K562 (cell line): ENCODE measurements around the gene PRR36. TPM values are rescaled to one million over a fixed set of nuclear protein-coding genes. Genes with fewer than 3 reads are reported as not detected.

Source experiments
- FOXM1 ChIP-seq, 2 experiments: fragments of 450-650 bp in 1 of 2; sonication (generic) in 1 of 2; formaldehyde crosslinking in 1 of 2; IDR thresholded peaks; 2 replicates each; pipeline versions ENCODE4 v1.6.1 to v1.9.0; 2017 to 2022; ENCODE audit warnings: low read depth in 2 of 2, mild to moderate bottlenecking in 2 of 2, missing genetic modification reagents in 1 of 2, moderate library complexity in 1 of 2
- GATA2 ChIP-seq: sonication (generic); formaldehyde crosslinking; IDR thresholded peaks from 2 replicates; pipeline ENCODE4 v1.4.0; 2020; ENCODE audit warnings: mild to moderate bottlenecking, missing genetic modification reagents
- NCOA4 ChIP-seq: fragments of 450-650 bp; IDR thresholded peaks from 2 replicates; pipeline ENCODE4 v1.6.1; 2018; ENCODE audit warnings: mild to moderate bottlenecking; ENCODE audit not compliant: partially characterized antibody
- NR2F6 ChIP-seq: fragments of 450-650 bp; formaldehyde crosslinking; IDR thresholded peaks from 2 replicates; pipeline ENCODE4 v1.4.0; 2020; ENCODE audit warnings: mild to moderate bottlenecking
- SUPT5H ChIP-seq: fragments of 450-650 bp; IDR thresholded peaks from 2 replicates; pipeline ENCODE4 v1.6.1; 2016
- TBP ChIP-seq: optimal IDR thresholded peaks from 2 replicates; pipeline ENCODE3; 2011; ENCODE audit warnings: low read depth, low read length, improper control_type of control experiment
- TCF3 ChIP-seq: sonication (generic); formaldehyde crosslinking; IDR thresholded peaks from 2 replicates; pipeline ENCODE4 v1.4.0; 2020; ENCODE audit warnings: mild to moderate bottlenecking, missing genetic modification reagents
- U2AF2 ChIP-seq: fragments of 200-400 bp; formaldehyde crosslinking; optimal IDR thresholded peaks from 2 replicates; pipeline ENCODE3; 2017; ENCODE audit warnings: low read depth, mild to moderate bottlenecking, low read length
- ZNF134 ChIP-seq: fragments of 250-450 bp; sonication (Bioruptor Pico); conservative IDR thresholded peaks from 2 replicates; pipeline ENCODE4 v1.4.0; 2020
- ZNF24 ChIP-seq: fragments of 450-650 bp; IDR thresholded peaks from 2 replicates; pipeline ENCODE4 v1.6.1; 2016
- ZNF57 ChIP-seq: fragments of 450-650 bp; formaldehyde crosslinking; IDR thresholded peaks from 2 replicates; pipeline ENCODE4 v1.4.0; 2020; ENCODE audit warnings: mild to moderate bottlenecking, moderate library complexity
- ZNF695 ChIP-seq: fragments of 450-650 bp; formaldehyde crosslinking; IDR thresholded peaks from 2 replicates; pipeline ENCODE4 v1.4.0; 2020; ENCODE audit warnings: mild to moderate bottlenecking, moderate library complexity
- ZNF766 ChIP-seq: fragments of 200-800 bp; sonication (Bioruptor generic); conservative IDR thresholded peaks from 2 replicates; pipeline ENCODE4 v1.6.1; 2016; ENCODE audit warnings: missing genetic modification characterization, missing compliant biosample characterization
- polyA plus RNA-seq, 8 experiments: library from polyadenylated mRNA; depleted of rRNA in 4 of 8; stranded (reverse) in 5 of 8; unstranded in 3 of 8; fragments of >200 nt; fragmentation: Nextera tagmentation in 2 of 8; fragmentation: Illumina TruSeq in 1 of 8; extraction: Ambion mirVana in 2 of 8; extraction: Trizol in 1 of 8; gene quantifications; 2 replicates each; pipeline versions ENCODE4 v1.2.1 to v1.2.3, GENCODE V29; 2011 to 2014; ENCODE audit warnings: inconsistent platforms in 1 of 8, missing spikeins in 1 of 8
- total RNA-seq, 7 experiments: library from RNA; depleted of rRNA in 6 of 7; stranded (reverse); fragments of >200 nt in 6 of 7; fragmentation: Illumina TruSeq in 2 of 7; extraction: Trizol in 2 of 7; gene quantifications; 2 replicates each; pipeline versions ENCODE4 v1.2.1 to v1.2.3, GENCODE V29; 2011 to 2021; ENCODE audit warnings: low replicate concordance in 1 of 7
- TF ChIP-seq, protein P1 (sequence below): fragments of 450-650 bp; IDR thresholded peaks from 2 replicates; pipeline ENCODE4 v1.6.1; 2016; ENCODE audit warnings: borderline replicate concordance
- TF ChIP-seq, protein P2 (sequence below): fragments of 250-450 bp; sonication (Bioruptor Pico); IDR thresholded peaks from 2 replicates; pipeline ENCODE4 v1.5.1; 2021; ENCODE audit warnings: mild to moderate bottlenecking
- TF ChIP-seq, protein P3 (sequence below): fragments of 200-800 bp; sonication (Bioruptor generic); IDR thresholded peaks from 2 replicates; pipeline ENCODE4 v1.6.1; 2017; ENCODE audit warnings: missing genetic modification characterization, missing compliant biosample characterization
- TF ChIP-seq, protein P4 (sequence below): conservative IDR thresholded peaks from 2 replicates; pipeline ENCODE4 v1.6.1; 2011; ENCODE audit warnings: low read depth, mild to moderate bottlenecking, low read length; ENCODE audit not compliant: control insufficient read depth
- TF ChIP-seq, protein P5 (sequence below): IDR thresholded peaks from 2 replicates; pipeline ENCODE4 v1.6.1; 2012; ENCODE audit warnings: low read depth, low read length, improper control_type of control experiment, borderline replicate concordance
- TF ChIP-seq, protein P6 (sequence below): fragments of 250-450 bp; sonication (Bioruptor Pico); IDR thresholded peaks from 2 replicates; pipeline ENCODE4 v1.5.0; 2021

Gene PRR36
- total and polyA plus RNA-seq, 9 of the 15 experiments (the other 6 are each of a cell fraction or from before 2014, with no cell fraction given): 0.05 to 0.42 (median 0.06) TPM; not detected in 6

DNA sequence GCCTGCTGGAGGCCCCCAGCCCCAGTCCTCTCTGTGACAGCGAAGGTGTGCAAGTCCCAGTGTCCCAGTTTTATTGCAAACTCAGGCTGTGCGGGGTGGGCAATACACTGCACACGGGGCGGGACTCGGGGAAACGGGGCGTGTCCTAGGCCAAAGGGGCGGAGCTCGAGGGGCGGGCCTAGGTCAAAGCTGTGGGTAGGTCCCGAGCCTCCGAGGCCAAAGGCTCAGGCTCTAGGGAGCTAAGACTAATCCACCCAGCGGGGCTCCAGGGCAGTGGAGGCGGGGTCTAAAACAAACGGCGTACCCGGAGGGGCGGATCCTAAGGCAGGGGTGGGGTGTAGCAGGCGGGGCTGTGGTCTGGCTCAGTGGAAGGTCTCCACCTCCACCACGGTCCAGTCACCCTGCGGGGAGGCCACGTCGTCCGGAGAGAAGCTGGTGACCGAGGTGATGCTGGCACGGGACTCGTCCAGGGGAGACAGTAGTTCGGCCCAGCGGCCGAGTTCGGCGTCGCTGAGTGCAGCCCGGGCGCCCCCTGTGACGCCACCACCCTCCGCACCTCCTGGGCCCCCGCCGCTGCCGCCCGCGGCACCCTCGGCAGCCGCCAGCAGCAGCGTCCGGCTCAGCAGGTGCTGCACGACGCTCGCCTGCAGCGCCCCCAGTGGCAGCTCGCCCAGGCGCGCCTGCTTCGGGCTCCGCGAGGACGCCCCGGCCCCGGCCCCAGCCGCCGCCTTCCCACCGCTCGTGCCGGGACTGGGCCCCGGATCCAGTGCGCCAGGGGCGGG lies 5.3 kb downstream of the PRR36 start (continued):
- TF ChIP-seq, protein P1, sequence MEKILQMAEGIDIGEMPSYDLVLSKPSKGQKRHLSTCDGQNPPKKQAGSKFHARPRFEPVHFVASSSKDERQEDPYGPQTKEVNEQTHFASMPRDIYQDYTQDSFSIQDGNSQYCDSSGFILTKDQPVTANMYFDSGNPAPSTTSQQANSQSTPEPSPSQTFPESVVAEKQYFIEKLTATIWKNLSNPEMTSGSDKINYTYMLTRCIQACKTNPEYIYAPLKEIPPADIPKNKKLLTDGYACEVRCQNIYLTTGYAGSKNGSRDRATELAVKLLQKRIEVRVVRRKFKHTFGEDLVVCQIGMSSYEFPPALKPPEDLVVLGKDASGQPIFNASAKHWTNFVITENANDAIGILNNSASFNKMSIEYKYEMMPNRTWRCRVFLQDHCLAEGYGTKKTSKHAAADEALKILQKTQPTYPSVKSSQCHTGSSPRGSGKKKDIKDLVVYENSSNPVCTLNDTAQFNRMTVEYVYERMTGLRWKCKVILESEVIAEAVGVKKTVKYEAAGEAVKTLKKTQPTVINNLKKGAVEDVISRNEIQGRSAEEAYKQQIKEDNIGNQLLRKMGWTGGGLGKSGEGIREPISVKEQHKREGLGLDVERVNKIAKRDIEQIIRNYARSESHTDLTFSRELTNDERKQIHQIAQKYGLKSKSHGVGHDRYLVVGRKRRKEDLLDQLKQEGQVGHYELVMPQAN: no peak
- no peak for TF ChIP-seq FOXM1 (IDR thresholded peaks at IDR 0.05; ENCODE audit: low read depth)
- no peak for TF ChIP-seq FOXM1 (CRISPR knock-in tag; IDR thresholded peaks at IDR 0.05; ENCODE audit: low read depth)
- no peak for TF ChIP-seq U2AF2
- TF ChIP-seq ZNF134 (CRISPR knock-in tag): peak; percentile 64; the same call in 1 of the 2 replicates
- no peak for TF ChIP-seq ZNF24
- TF ChIP-seq, protein P2, sequence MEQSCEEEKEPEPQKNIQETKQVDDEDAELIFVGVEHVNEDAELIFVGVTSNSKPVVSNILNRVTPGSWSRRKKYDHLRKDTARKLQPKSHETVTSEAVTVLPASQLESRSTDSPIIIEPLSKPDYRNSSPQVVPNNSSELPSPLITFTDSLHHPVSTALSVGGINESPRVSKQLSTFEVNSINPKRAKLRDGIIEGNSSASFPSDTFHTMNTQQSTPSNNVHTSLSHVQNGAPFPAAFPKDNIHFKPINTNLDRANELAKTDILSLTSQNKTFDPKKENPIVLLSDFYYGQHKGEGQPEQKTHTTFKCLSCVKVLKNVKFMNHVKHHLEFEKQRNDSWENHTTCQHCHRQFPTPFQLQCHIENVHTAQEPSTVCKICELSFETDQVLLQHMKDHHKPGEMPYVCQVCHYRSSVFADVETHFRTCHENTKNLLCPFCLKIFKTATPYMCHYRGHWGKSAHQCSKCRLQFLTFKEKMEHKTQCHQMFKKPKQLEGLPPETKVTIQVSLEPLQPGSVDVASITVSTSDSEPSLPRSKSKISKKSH: no peak
- no peak for TF ChIP-seq GATA2 (CRISPR knock-in tag)
- TF ChIP-seq, protein P3, sequence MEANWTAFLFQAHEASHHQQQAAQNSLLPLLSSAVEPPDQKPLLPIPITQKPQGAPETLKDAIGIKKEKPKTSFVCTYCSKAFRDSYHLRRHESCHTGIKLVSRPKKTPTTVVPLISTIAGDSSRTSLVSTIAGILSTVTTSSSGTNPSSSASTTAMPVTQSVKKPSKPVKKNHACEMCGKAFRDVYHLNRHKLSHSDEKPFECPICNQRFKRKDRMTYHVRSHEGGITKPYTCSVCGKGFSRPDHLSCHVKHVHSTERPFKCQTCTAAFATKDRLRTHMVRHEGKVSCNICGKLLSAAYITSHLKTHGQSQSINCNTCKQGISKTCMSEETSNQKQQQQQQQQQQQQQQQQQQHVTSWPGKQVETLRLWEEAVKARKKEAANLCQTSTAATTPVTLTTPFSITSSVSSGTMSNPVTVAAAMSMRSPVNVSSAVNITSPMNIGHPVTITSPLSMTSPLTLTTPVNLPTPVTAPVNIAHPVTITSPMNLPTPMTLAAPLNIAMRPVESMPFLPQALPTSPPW (CRISPR knock-in tag): peak; percentile 75
- TF ChIP-seq TCF3 (CRISPR knock-in tag): 0 out of 2 replicates have a peak, but pooled peaks have one; percentile 15
- TF ChIP-seq ZNF695 (CRISPR knock-in tag): no peak
- TF ChIP-seq SUPT5H: peak; percentile 41; the same call in 1 of the 2 replicates
- no peak for TF ChIP-seq ZNF766 (CRISPR knock-in tag)
- TF ChIP-seq NR2F6 (CRISPR knock-in tag): no peak
- TF ChIP-seq, protein P4, sequence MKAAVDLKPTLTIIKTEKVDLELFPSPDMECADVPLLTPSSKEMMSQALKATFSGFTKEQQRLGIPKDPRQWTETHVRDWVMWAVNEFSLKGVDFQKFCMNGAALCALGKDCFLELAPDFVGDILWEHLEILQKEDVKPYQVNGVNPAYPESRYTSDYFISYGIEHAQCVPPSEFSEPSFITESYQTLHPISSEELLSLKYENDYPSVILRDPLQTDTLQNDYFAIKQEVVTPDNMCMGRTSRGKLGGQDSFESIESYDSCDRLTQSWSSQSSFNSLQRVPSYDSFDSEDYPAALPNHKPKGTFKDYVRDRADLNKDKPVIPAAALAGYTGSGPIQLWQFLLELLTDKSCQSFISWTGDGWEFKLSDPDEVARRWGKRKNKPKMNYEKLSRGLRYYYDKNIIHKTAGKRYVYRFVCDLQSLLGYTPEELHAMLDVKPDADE: peak; percentile 40; the same call in 1 of the 2 replicates
- TF ChIP-seq, protein P5, sequence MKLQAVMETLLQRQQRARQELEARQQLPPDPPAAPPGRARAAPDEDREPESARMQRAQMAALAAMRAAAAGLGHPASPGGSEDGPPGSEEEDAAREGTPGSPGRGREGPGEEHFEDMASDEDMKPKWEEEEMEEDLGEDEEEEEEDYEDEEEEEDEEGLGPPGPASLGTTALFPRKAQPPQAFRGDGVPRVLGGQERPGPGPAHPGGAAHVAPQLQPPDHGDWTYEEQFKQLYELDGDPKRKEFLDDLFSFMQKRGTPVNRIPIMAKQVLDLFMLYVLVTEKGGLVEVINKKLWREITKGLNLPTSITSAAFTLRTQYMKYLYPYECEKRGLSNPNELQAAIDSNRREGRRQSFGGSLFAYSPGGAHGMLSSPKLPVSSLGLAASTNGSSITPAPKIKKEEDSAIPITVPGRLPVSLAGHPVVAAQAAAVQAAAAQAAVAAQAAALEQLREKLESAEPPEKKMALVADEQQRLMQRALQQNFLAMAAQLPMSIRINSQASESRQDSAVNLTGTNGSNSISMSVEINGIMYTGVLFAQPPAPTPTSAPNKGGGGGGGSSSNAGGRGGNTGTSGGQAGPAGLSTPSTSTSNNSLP: no peak
- peak; percentile 74 for TF ChIP-seq TBP
- TF ChIP-seq, protein P6, sequence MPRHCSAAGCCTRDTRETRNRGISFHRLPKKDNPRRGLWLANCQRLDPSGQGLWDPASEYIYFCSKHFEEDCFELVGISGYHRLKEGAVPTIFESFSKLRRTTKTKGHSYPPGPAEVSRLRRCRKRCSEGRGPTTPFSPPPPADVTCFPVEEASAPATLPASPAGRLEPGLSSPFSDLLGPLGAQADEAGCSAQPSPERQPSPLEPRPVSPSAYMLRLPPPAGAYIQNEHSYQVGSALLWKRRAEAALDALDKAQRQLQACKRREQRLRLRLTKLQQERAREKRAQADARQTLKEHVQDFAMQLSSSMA: no peak
- TF ChIP-seq NCOA4: no peak
- no peak for TF ChIP-seq ZNF57
